Measurements from ENCODE around the gene TUBA1A. TPM values are rescaled to one million over a fixed set of nuclear protein-coding genes. Genes with fewer than 3 reads are reported as not detected.
"Not testable (repeated sequence)": the region's sequence is repeated elsewhere in the genome, so short reads cannot be mapped to it uniquely, and the experiment has no call there.

Gene TUBA1A
- total RNA-seq, 1 donor from 2014 or later: 114 TPM

- peak; percentile 69 for DNase-seq
- Mint-ChIP-seq H3K36me3 (ENCODE audit: low read depth) (peaks cover 36% of the 10 kb centered on the region), H3K27ac (peak overlapping the region; percentile 99), H3K27me3 (no peaks in the 10 kb centered on the region), H3K9me3 (no peaks in the 10 kb centered on the region), H3K4me3 (peak overlapping the region; percentile 97), H3K4me1 (peaks cover 20% of the 10 kb centered on the region)
- TF ChIP-seq, protein P1, sequence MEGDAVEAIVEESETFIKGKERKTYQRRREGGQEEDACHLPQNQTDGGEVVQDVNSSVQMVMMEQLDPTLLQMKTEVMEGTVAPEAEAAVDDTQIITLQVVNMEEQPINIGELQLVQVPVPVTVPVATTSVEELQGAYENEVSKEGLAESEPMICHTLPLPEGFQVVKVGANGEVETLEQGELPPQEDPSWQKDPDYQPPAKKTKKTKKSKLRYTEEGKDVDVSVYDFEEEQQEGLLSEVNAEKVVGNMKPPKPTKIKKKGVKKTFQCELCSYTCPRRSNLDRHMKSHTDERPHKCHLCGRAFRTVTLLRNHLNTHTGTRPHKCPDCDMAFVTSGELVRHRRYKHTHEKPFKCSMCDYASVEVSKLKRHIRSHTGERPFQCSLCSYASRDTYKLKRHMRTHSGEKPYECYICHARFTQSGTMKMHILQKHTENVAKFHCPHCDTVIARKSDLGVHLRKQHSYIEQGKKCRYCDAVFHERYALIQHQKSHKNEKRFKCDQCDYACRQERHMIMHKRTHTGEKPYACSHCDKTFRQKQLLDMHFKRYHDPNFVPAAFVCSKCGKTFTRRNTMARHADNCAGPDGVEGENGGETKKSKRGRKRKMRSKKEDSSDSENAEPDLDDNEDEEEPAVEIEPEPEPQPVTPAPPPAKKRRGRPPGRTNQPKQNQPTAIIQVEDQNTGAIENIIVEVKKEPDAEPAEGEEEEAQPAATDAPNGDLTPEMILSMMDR (IDR thresholded peaks at IDR 0.05): no peak
- ChIA-PET POLR2A (interaction anchor here (0.6 to 4.2 kb wide), 30 partner anchors 9 to 924 kb away, joined by 3 to 190 read pairs (median 6); partner anchors contain the start of genes COX14, KMT2D, LMBR1L and RHEBL1), CTCF (interaction anchor here (1.0 to 2.9 kb wide), 5 partner anchors 33 to 77 kb away, joined by 3 to 27 read pairs (median 4); partner anchors contain the start of gene TUBA1B)
- intact Hi-C loops (cut with micrococcal nuclease): loop anchor here (1.0 to 2.0 kb wide), 4 partner anchors 27 to 128 kb away; partner anchors contain the start of genes KMT2D and TUBA1C
- peak; percentile 44 for ATAC-seq (ENCODE audit: low read depth)
Observed at GRCh38 chr12:49188201-49188915, 522 bp downstream of the TUBA1A start.

GRCh38 chr12:49187184-49187583, 1.7 kb downstream of the TUBA1A start:
- H3K36me3 Mint-ChIP-seq (ENCODE audit: low read depth): peaks cover 36% of the 10 kb centered on the region
- intact Hi-C loops (cut with micrococcal nuclease): no loop called here
- DNase-seq: no peak
- ATAC-seq (ENCODE audit: low read depth): no peak
- peaks cover 20% of the 10 kb centered on the region for H3K4me1 Mint-ChIP-seq
- no peaks in the 10 kb centered on the region for H3K27me3 Mint-ChIP-seq
- H3K9me3 Mint-ChIP-seq: no peaks in the 10 kb centered on the region
- no peak overlapping the region for H3K4me3 Mint-ChIP-seq
- ChIA-PET CTCF (interaction anchor here (1.8 to 2.9 kb wide), 2 partner anchors 56 to 76 kb away, joined by 3 to 27 read pairs; partner anchors contain the start of gene TUBA1B), POLR2A (interaction anchor here (0.6 to 4.2 kb wide), 7 partner anchors 10 to 554 kb away, joined by 3 to 190 read pairs (median 5); partner anchors contain the start of genes TMBIM6 and TUBA1B)
- H3K27ac Mint-ChIP-seq: peak overlapping the region; percentile 99
- TF ChIP-seq, protein P1 (IDR thresholded peaks at IDR 0.05): no peak

DNA sequence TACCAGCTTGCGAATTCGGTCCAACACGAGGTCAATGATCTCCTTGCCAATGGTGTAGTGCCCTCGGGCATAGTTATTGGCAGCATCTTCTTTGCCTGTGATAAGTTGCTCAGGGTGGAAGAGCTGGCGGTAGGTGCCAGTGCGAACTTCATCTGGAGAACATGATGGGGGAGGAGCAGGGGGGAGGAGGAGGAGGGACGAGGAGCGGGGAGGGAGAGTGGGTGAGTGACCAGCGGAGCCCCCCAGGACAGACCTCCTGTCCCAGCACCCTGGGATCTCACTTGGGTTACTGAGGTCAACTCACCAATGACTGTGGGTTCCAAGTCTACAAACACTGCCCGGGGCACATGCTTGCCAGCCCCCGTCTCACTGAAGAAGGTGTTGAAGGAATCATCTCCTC, 2.6 kb downstream of the TUBA1A start:
- H3K4me1 Mint-ChIP-seq: peaks cover 20% of the 10 kb centered on the region
- CTCF ChIA-PET: not testable (repeated sequence)

GRCh38 chr12:49184697-49185096, 4.2 kb downstream of the TUBA1A start:
- H3K27ac Mint-ChIP-seq; POLR2A ChIA-PET; H3K9me3 Mint-ChIP-seq; H3K4me3 Mint-ChIP-seq; intact Hi-C loops (cut with micrococcal nuclease); DNase-seq; ATAC-seq (ENCODE audit: low read depth); H3K27me3 Mint-ChIP-seq: not testable (repeated sequence)
- Mint-ChIP-seq H3K36me3 (ENCODE audit: low read depth) (peaks cover 36% of the 10 kb centered on the region), H3K4me1 (peaks cover 19% of the 10 kb centered on the region)
- CTCF ChIA-PET: interaction anchor here (1.1 kb wide), 1 partner anchor 53 kb away, joined by 3 read pairs; the partner anchor contains the start of gene TUBA1B

More for the DNA sequence above, 2.6 kb downstream of the TUBA1A start:
- intact Hi-C loops (cut with micrococcal nuclease); DNase-seq; ATAC-seq (ENCODE audit: low read depth); H3K27ac Mint-ChIP-seq; H3K9me3 Mint-ChIP-seq; POLR2A ChIA-PET; H3K27me3 Mint-ChIP-seq: not testable (repeated sequence)
- Mint-ChIP-seq H3K4me3 (peak overlapping the region; percentile 44), H3K36me3 (ENCODE audit: low read depth) (peaks cover 36% of the 10 kb centered on the region)

- CTCF ChIA-PET: not testable (repeated sequence)
- peaks cover 12% of the 10 kb centered on the region for H3K4me1 Mint-ChIP-seq
- POLR2A ChIA-PET: interaction anchor here (0.6 to 1.1 kb wide), 2 partner anchors 21 to 52 kb away, joined by 3 to 4 read pairs; no protein-coding TSS in a partner anchor
Observed at GRCh38 chr12:49183214-49183950, 5.5 kb downstream of the TUBA1A start.

DNA sequence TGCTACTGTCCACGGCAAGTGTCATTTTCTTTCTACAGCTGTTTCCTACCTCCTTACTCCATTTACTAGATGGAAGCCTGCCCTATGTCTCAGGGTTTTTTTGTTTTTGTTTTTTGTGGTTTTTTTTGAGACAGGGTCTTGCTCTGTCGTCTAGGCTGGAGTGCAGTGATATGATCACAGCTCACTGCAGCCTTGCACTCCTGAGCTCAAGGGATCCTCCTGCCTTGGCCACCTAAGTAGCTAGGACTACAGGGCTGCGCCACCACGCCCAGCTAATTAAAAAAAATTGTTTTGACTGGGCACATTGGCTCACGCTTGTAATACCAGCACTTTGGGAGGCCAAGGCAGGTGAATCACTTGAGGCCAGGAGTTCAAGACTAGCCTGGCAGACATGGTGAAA, 14.7 kb downstream of the TUBA1A start:
- Mint-ChIP-seq H3K4me3 (no peak overlapping the region), H3K9me3 (no peaks in the 10 kb centered on the region), H3K36me3 (ENCODE audit: low read depth) (no peaks in the 10 kb centered on the region), H3K27ac (no peak overlapping the region), H3K27me3 (no peaks in the 10 kb centered on the region), H3K4me1 (peaks cover 5% of the 10 kb centered on the region)
- DNase-seq (no peak), ATAC-seq (ENCODE audit: low read depth) (no peak)
- intact Hi-C loops (cut with micrococcal nuclease): no loop called here
- TF ChIP-seq, protein P1 (IDR thresholded peaks at IDR 0.05): no peak
- CTCF ChIA-PET: no interaction called here
- POLR2A ChIA-PET: interaction anchor here (0.6 kb wide), 1 partner anchor 441 kb away, joined by 4 read pairs; no protein-coding TSS in a partner anchor

More at GRCh38 chr12:49183214-49183950, 5.5 kb downstream of the TUBA1A start:
- intact Hi-C loops (cut with micrococcal nuclease); H3K4me3 Mint-ChIP-seq; ATAC-seq (ENCODE audit: low read depth); H3K9me3 Mint-ChIP-seq; H3K27me3 Mint-ChIP-seq; DNase-seq: not testable (repeated sequence)
- H3K36me3 Mint-ChIP-seq (ENCODE audit: low read depth): peaks cover 31% of the 10 kb centered on the region
- peak overlapping the region; percentile 30 for H3K27ac Mint-ChIP-seq

All from activated B cell treated with CpG ODN at 0.5 μM for 24 hours (primary cell).